K562 (cell line): Measurements from ENCODE around the gene SPATA31D1. TPM values are rescaled to one million over a fixed set of nuclear protein-coding genes. Genes with fewer than 3 reads are reported as not detected.

ENCODE experiments used
- ATAC-seq: fragments of 200-7000 bp; cut with Tn5 transposase; 3 replicates; pipeline ENCODE4 v1.9.1; 2020; ENCODE audit warnings: moderate library complexity
- BruUV-seq: library from RNA; stranded (reverse); fragments of 400-500 nt; replicated peaks from 2 replicates; lab custom pipeline; 2021; lab: Mats Ljungman, UMichigan
- CTCF ChIA-PET: fragments of 300-600 bp; formaldehyde crosslinking; extraction: SDS; loops from one replicate; lab custom pipeline; 2021; ENCODE audit warnings: low intra/inter-chr PET ratio; lab: Yijun Ruan, JAX
- POLR2A ChIA-PET: fragments of 300-600, 350-650 bp; sonication (Branson Sonifier 250); formaldehyde crosslinking; extraction: SDS; loops from one replicate; lab custom pipeline; 2021; ENCODE audit warnings: antibody characterized with exemption, inconsistent platforms; lab: Yijun Ruan, JAX
- DNase-seq, 4 experiments: peaks; one replicate each; pipeline versions ENCODE4 v3.0.0 to v3.0.0-alpha.2; 2011 to 2018; ENCODE audit warnings: low spot score in 3 of 4, mixed read lengths in 3 of 4; ENCODE audit errors: extremely low read depth in 1 of 4
- FAIRE-seq: peaks from 2 replicates; lab custom pipeline; 2011; peaks lifted over from hg19 to GRCh38; lab: Jason Lieb, UNC
- H2AFZ ChIP-seq: 2 replicates; pipeline ENCODE4 v1.6.0; 2011; ENCODE audit warnings: low read depth, low read length, control low read depth, inconsistent platforms
- H3K27ac ChIP-seq: fragments of 200-600 bp; 3 replicates; pipeline ENCODE4 v1.8.0; 2011; ENCODE audit warnings: low read depth, mild to moderate bottlenecking, control low read depth, inconsistent platforms, low read length, moderate library complexity, mixed read lengths; ENCODE audit errors: extremely low read depth
- H3K27me3 ChIP-seq, 2 experiments: fragments of 300-600 bp in 1 of 2; 2 replicates in 1 of 2; 3 replicates in 1 of 2; pipeline versions ENCODE4 v1.6.0 to v1.8.0; 2011; ENCODE audit warnings: inconsistent platforms in 2 of 2, low read length in 2 of 2, mild to moderate bottlenecking in 1 of 2, mixed read lengths in 1 of 2, moderate library complexity in 1 of 2; ENCODE audit not compliant: control insufficient read depth in 2 of 2, insufficient read depth in 2 of 2
- H3K36me3 ChIP-seq: fragments of 300-600 bp; 3 replicates; pipeline ENCODE4 v1.8.0; 2011; ENCODE audit warnings: mild to moderate bottlenecking, low read length, inconsistent platforms; ENCODE audit not compliant: control insufficient read depth, insufficient read depth
- H3K4me1 ChIP-seq, 2 experiments: fragments of 200-600 bp in 1 of 2; replicated peaks in 1 of 2; 2 replicates in 1 of 2; 3 replicates in 1 of 2; pipeline versions ENCODE4 v1.5.1 to v1.8.0; 2011; ENCODE audit warnings: inconsistent platforms in 2 of 2, low read length in 2 of 2, mild to moderate bottlenecking in 1 of 2, mixed read lengths in 1 of 2, moderate library complexity in 1 of 2; ENCODE audit not compliant: control insufficient read depth in 2 of 2, insufficient read depth in 2 of 2
- H3K4me2 ChIP-seq: 2 replicates; pipeline ENCODE4 v1.6.1; 2011; ENCODE audit warnings: low read length, control low read depth, inconsistent platforms, mixed read lengths; ENCODE audit not compliant: insufficient read depth
- H3K4me3 ChIP-seq: fragments of 200-600 bp; sonication (generic), shearing (Covaris generic); 2 replicates; pipeline ENCODE4 v1.5.1; 2016; ENCODE audit warnings: control low read depth, inconsistent platforms
- H3K79me2 ChIP-seq: fragments of 200-600 bp; 3 replicates; pipeline ENCODE4 v1.8.0; 2011; ENCODE audit warnings: low read length, inconsistent platforms; ENCODE audit not compliant: control insufficient read depth, insufficient read depth
- H3K9ac ChIP-seq, 2 experiments: 2 replicates each; pipeline versions ENCODE4 v1.6.0 to v1.6.1; 2011; ENCODE audit warnings: low read depth in 2 of 2, low read length in 2 of 2, control low read depth in 1 of 2, inconsistent platforms in 1 of 2, mild to moderate bottlenecking in 1 of 2, mixed read lengths in 1 of 2; ENCODE audit not compliant: insufficient read depth in 1 of 2
- H3K9me1 ChIP-seq: one replicate; pipeline ENCODE4 v1.6.0; 2011; ENCODE audit warnings: inconsistent platforms, mild to moderate bottlenecking, low read length, moderate library complexity; ENCODE audit not compliant: control insufficient read depth, insufficient read depth
- H3K9me3 ChIP-seq: replicated peaks from 2 replicates; pipeline ENCODE4 v1.5.1; 2011; ENCODE audit warnings: low read depth, low read length, inconsistent platforms; ENCODE audit not compliant: control insufficient read depth, insufficient read depth
- H4K20me1 ChIP-seq: replicated peaks from 2 replicates; pipeline ENCODE4 v1.6.1; 2011; ENCODE audit warnings: low read length, inconsistent platforms, mixed read lengths; ENCODE audit not compliant: control insufficient read depth, insufficient read depth
- ATF4 ChIP-seq: fragments of 450-650 bp; formaldehyde crosslinking; IDR thresholded peaks from 2 replicates; pipeline ENCODE4 v1.4.0; 2022; ENCODE audit warnings: mild to moderate bottlenecking, moderate library complexity
- BRF2 ChIP-seq: IDR thresholded peaks from 3 replicates; pipeline ENCODE4 v1.6.1; 2011; ENCODE audit warnings: borderline replicate concordance, mild to moderate bottlenecking; ENCODE audit not compliant: insufficient read length, insufficient read depth
- CBFA2T2 ChIP-seq: fragments of 450-650 bp; conservative IDR thresholded peaks from 2 replicates; pipeline ENCODE4 v1.6.1; 2017; ENCODE audit warnings: mild to moderate bottlenecking
- ELF1 ChIP-seq: fragments of 200-800 bp; sonication (Bioruptor generic); IDR thresholded peaks from 2 replicates; pipeline ENCODE4 v1.6.1; 2016; ENCODE audit warnings: missing genetic modification characterization, missing compliant biosample characterization
- GATAD2A ChIP-seq: fragments of 450-650 bp; IDR thresholded peaks from 2 replicates; pipeline ENCODE4 v1.6.1; 2017
- L3MBTL2 ChIP-seq: fragments of 450-650 bp; IDR thresholded peaks from 2 replicates; pipeline ENCODE4 v1.6.1; 2016; ENCODE audit warnings: mild to moderate bottlenecking, moderate library complexity
- LEF1 ChIP-seq: fragments of 450-650 bp; IDR thresholded peaks from 2 replicates; pipeline ENCODE4 v1.6.1; 2016; ENCODE audit warnings: mild to moderate bottlenecking
- MITF ChIP-seq: IDR thresholded peaks from 2 replicates; pipeline ENCODE4 v1.6.1; 2014; ENCODE audit warnings: antibody characterized with exemption
- PHB2 ChIP-seq: fragments of 450-650 bp; IDR thresholded peaks from 2 replicates; pipeline ENCODE4 v1.6.1; 2017; ENCODE audit warnings: low read depth
- POLR2AphosphoS2 ChIP-seq: IDR thresholded peaks from 2 replicates; pipeline ENCODE4 v1.6.1; 2012; ENCODE audit warnings: low read length, improper control_type of control experiment
- RFX5 ChIP-seq: IDR thresholded peaks from 2 replicates; pipeline ENCODE4 v1.6.1; 2011; ENCODE audit warnings: low read depth, mild to moderate bottlenecking, improper control_type of control experiment, low read length
- SRF ChIP-seq, 2 experiments: fragments of 250-450, 450-650 bp in 1 of 2; sonication (Bioruptor Pico) in 1 of 2; sonication (generic) in 1 of 2; formaldehyde crosslinking; IDR thresholded peaks; 2 replicates each; pipeline versions ENCODE4 v1.5.0 to v1.5.1; 2020 to 2022; ENCODE audit warnings: mild to moderate bottlenecking in 1 of 2, missing genetic modification reagents in 1 of 2
- ZNF174 ChIP-seq: fragments of 250-450 bp; sonication (Bioruptor Pico); IDR thresholded peaks from 2 replicates; pipeline ENCODE4 v1.4.0; 2020; ENCODE audit warnings: mild to moderate bottlenecking
- ZNF551 ChIP-seq: fragments of 250-450 bp; sonication (Bioruptor Pico); IDR thresholded peaks from 2 replicates; pipeline ENCODE4 v1.5.0; 2021; ENCODE audit warnings: mild to moderate bottlenecking, moderate library complexity
- ZNF785 ChIP-seq: fragments of 250-450 bp; sonication (Bioruptor Pico); IDR thresholded peaks from 2 replicates; pipeline ENCODE4 v1.4.0; 2020; ENCODE audit warnings: mild to moderate bottlenecking
- ZNF79 ChIP-seq: fragments of 250-450 bp; sonication (Bioruptor Pico); IDR thresholded peaks from 2 replicates; pipeline ENCODE4 v1.4.0; 2020; ENCODE audit warnings: low read depth, mild to moderate bottlenecking, moderate library complexity
- WGBS: fragments of 100-300 bp; shearing (Covaris generic); methylation state at CpG from one replicate; pipeline ENCODE4 v1.1.6; 2016; ENCODE audit warnings: low coverage, mixed read lengths; ENCODE audit not compliant: insufficient coverage; ENCODE audit errors: missing lambda C conversion rate; 5-methylcytosine and 5-hydroxymethylcytosine counted together
- in situ Hi-C: fragments of 300-500 bp; cut with MboI; formaldehyde crosslinking; loops from 4 replicates; pipeline ENCODE4 v1.15.0; 2018; ENCODE audit warnings: inconsistent platforms, mixed read lengths
- intact Hi-C: fragments of 100-400 bp; cut with micrococcal nuclease; formaldehyde crosslinking; loops from 2 replicates; pipeline ENCODE4 v1.14.2; 2022
- polyA plus RNA-seq, 8 experiments: library from polyadenylated mRNA; depleted of rRNA in 4 of 8; stranded (reverse) in 5 of 8; unstranded in 3 of 8; fragments of >200 nt; fragmentation: Nextera tagmentation in 2 of 8; fragmentation: Illumina TruSeq in 1 of 8; extraction: Ambion mirVana in 2 of 8; extraction: Trizol in 1 of 8; gene quantifications; 2 replicates each; pipeline versions ENCODE4 v1.2.1 to v1.2.3, GENCODE V29; 2011 to 2014; ENCODE audit warnings: inconsistent platforms in 1 of 8, missing spikeins in 1 of 8
- total RNA-seq, 7 experiments: library from RNA; depleted of rRNA in 6 of 7; stranded (reverse); fragments of >200 nt in 6 of 7; fragmentation: Illumina TruSeq in 2 of 7; extraction: Trizol in 2 of 7; gene quantifications; 2 replicates each; pipeline versions ENCODE4 v1.2.1 to v1.2.3, GENCODE V29; 2011 to 2021; ENCODE audit warnings: low replicate concordance in 1 of 7

SPATA31D1 gene
- total and polyA plus RNA-seq, 9 of the 15 experiments (the other 6 are each of a cell fraction or from before 2014, with no cell fraction given), result not detected

GRCh38 chr9:81971727-81972126, 16.8 kb upstream of the SPATA31D1 start:
- in situ Hi-C loops, result no loop called here
- POLR2A ChIA-PET, result no interaction called here

DNA sequence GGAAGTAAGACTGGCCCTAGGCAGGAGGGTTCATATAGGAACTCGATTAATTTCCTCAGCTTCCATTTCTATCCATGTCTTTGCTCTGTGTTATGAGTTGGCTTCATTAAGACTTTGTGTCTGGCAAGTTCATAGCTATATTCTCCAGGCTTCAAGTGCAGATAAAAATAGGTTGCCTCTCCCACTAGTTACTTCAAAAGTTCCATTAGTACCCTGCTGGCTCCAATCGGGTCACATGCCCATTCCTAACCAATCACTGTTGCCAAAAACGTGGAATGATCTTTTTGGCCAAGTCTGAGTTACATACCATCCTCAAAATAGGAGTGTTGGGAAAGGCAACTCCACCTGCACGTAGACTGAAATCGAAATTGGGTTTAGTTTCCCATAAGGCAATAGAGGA, 13.8 kb upstream of the SPATA31D1 start:
- Histone ChIP-seq H3K27ac (no peak overlapping the region), H3K27me3 (no peaks in the 10 kb centered on the region), H3K9me3 (no peaks in the 10 kb centered on the region), H4K20me1 (no peaks in the 10 kb centered on the region), H3K9me1 (no peaks in the 10 kb centered on the region), H2AFZ (no peak overlapping the region), H3K36me3 (no peaks in the 10 kb centered on the region), H3K4me3 (no peak overlapping the region), H3K4me1 (no peaks in the 10 kb centered on the region), H3K9ac (no peak overlapping the region), H3K79me2 (no peaks in the 10 kb centered on the region), H3K4me2 (no peak overlapping the region)
- CTCF ChIA-PET, result no interaction called here
- 1% methylated on average over 5 of the region's 5 CpGs for WGBS
- DNase-seq (no peak), FAIRE-seq (no peak), ATAC-seq (no peak)
- intact Hi-C loops, result no loop called here
- POLR2A ChIA-PET, result no interaction called here
- no TSS peak for BruUV-seq
- in situ Hi-C loops, result no loop called here
- TF ChIP-seq ATF4 (CRISPR knock-in tag), result no peak
- TF ChIP-seq BRF2, result no peak
- no peak for TF ChIP-seq MITF
- TF ChIP-seq ZNF79 (CRISPR knock-in tag), result no peak
- no peak for TF ChIP-seq SRF (CRISPR knock-in tag; IDR thresholded peaks at IDR 0.05)
- TF ChIP-seq ZNF174 (CRISPR knock-in tag), result no peak
- TF ChIP-seq ELF1 (tag), result no peak
- TF ChIP-seq GATAD2A, result no peak
- no peak for TF ChIP-seq POLR2AphosphoS2
- TF ChIP-seq ZNF551 (CRISPR knock-in tag), result no peak
- TF ChIP-seq PHB2, result no peak
- TF ChIP-seq CBFA2T2, result no peak
- TF ChIP-seq LEF1, result no peak
- no peak for TF ChIP-seq ZNF785 (CRISPR knock-in tag)

More at GRCh38 chr9:81971727-81972126, 16.8 kb upstream of the SPATA31D1 start:
- H3K9me3 ChIP-seq, result no peaks in the 10 kb centered on the region
- H4K20me1 ChIP-seq, result no peaks in the 10 kb centered on the region
- ATAC-seq (no peak), DNase-seq (no peak), FAIRE-seq (no peak)
- H3K27ac ChIP-seq, result no peak overlapping the region
- intact Hi-C loops, result no loop called here
- no peak overlapping the region for H3K4me2 ChIP-seq
- no peak for TF ChIP-seq RFX5
- no peak for TF ChIP-seq L3MBTL2
- no peaks in the 10 kb centered on the region for H3K9me1 ChIP-seq
- BruUV-seq, result no TSS peak
- no peak overlapping the region for H2AFZ ChIP-seq
- H3K4me1 ChIP-seq, result no peaks in the 10 kb centered on the region
- CTCF ChIA-PET, result no interaction called here
- H3K27me3 ChIP-seq, result no peaks in the 10 kb centered on the region
- H3K36me3 ChIP-seq, result no peaks in the 10 kb centered on the region
- H3K79me2 ChIP-seq, result no peaks in the 10 kb centered on the region
- no peak overlapping the region for H3K4me3 ChIP-seq
- no peak overlapping the region for H3K9ac ChIP-seq
